CD4-positive, alpha-beta T cell (primary cell): ENCODE data around the gene CCR6. TPM values are rescaled to one million over a fixed set of nuclear protein-coding genes. Genes with fewer than 3 reads are reported as not detected.

Experiments
- ATAC-seq: fragments of 200-7000 bp; cut with Tn5 transposase; one replicate; pipeline ENCODE4 v1.10.0; 2022; ENCODE audit warnings: mild to moderate bottlenecking; ENCODE audit not compliant: poor library complexity
- CTCF ChIA-PET: fragments of 350-600 bp; sonication (Branson Sonifier 250); formaldehyde crosslinking; loops from one replicate; lab custom pipeline; 2021; ENCODE audit warnings: antibody characterized with exemption, inconsistent platforms; lab: Charles Lee
- POLR2A ChIA-PET: fragments of 350-600 bp; sonication (Branson Sonifier 250); formaldehyde crosslinking; loops from one replicate; lab custom pipeline; 2021; ENCODE audit warnings: antibody characterized with exemption, inconsistent platforms; lab: Charles Lee
- DNase-seq, 14 experiments: peaks; one replicate each; pipeline ENCODE4 v3.0.0-alpha.2; 2013 to 2020; ENCODE audit warnings: mixed read lengths in 2 of 14
- H3K27ac ChIP-seq, 2 donors: one replicate each; pipeline versions ENCODE4 v1.5.1 to v1.7.0; 2013; ENCODE audit warnings: low read length in 2 of 2, low read depth in 1 of 2, mild to moderate bottlenecking in 1 of 2
- H3K27me3 ChIP-seq, 2 experiments: 1 replicate in 1 of 2; 2 replicates in 1 of 2; pipeline versions ENCODE4 v1.6.1 to v1.7.0; 2013; ENCODE audit warnings: low read length in 2 of 2, control low read depth in 1 of 2, mild to moderate bottlenecking in 1 of 2, moderate library complexity in 1 of 2; ENCODE audit not compliant: insufficient read depth in 2 of 2, control insufficient read depth in 1 of 2
- H3K36me3 ChIP-seq: one replicate; pipeline ENCODE4 v1.6.1; 2013; ENCODE audit warnings: low read length, control low read depth; ENCODE audit not compliant: insufficient read depth
- H3K4me1 ChIP-seq: one replicate; pipeline ENCODE4 v1.6.1; 2013; ENCODE audit warnings: low read length, control low read depth; ENCODE audit not compliant: insufficient read depth
- H3K4me3 ChIP-seq: one replicate; pipeline ENCODE4 v1.5.1; 2013; ENCODE audit warnings: mild to moderate bottlenecking, low read length, moderate library complexity
- H3K9me3 ChIP-seq, 2 experiments: 1 replicate in 1 of 2; 2 replicates in 1 of 2; pipeline versions ENCODE4 v1.6.1 to v1.7.0; 2013; ENCODE audit warnings: low read length in 2 of 2, mild to moderate bottlenecking in 2 of 2, control low read depth in 1 of 2, moderate library complexity in 1 of 2; ENCODE audit not compliant: control insufficient read depth in 1 of 2, insufficient read depth in 1 of 2
- H3K27ac Mint-ChIP-seq: one replicate; pipeline ENCODE4 v1.8.0; 2020; ENCODE audit warnings: mixed read lengths
- H3K27me3 Mint-ChIP-seq: one replicate; pipeline ENCODE4 v1.8.0; 2021; ENCODE audit warnings: mixed read lengths
- H3K36me3 Mint-ChIP-seq: one replicate; pipeline ENCODE4 v1.8.0; 2021; ENCODE audit warnings: low read depth, mixed read lengths
- H3K4me1 Mint-ChIP-seq: one replicate; pipeline ENCODE4 v1.8.0; 2021; ENCODE audit warnings: low read depth, mixed read lengths
- H3K4me3 Mint-ChIP-seq: one replicate; pipeline ENCODE4 v1.8.0; 2020; ENCODE audit warnings: mild to moderate bottlenecking, mixed read lengths
- H3K9me3 Mint-ChIP-seq: one replicate; pipeline ENCODE4 v1.8.0; 2020; ENCODE audit warnings: mixed read lengths
- intact Hi-C, 2 experiments: fragments of 100-400 bp; cut with DNase I in 1 of 2; cut with micrococcal nuclease in 1 of 2; formaldehyde crosslinking; loops; one replicate each; pipeline versions ENCODE4 v1.15.1 to v1.9.0; 2023 to 2025; cut with DNase I, micrococcal nuclease
- total RNA-seq, 174 experiments: library from RNA in 2 of 174; stranded (reverse) in 2 of 174; gene quantifications; one replicate each; pipeline ENCODE4 v1.2.3 and lab custom pipeline; 2021 to 2026
- TF ChIP-seq, protein P1 (sequence below): fragments of 200-600 bp; IDR thresholded peaks from one replicate; pipeline ENCODE4 v1.8.0; 2022; ENCODE audit warnings: antibody characterized with exemption, mild to moderate bottlenecking

Gene CCR6
- total RNA-seq, 2 experiments from 2014 or later = 13.6 to 15.9 TPM

DNA sequence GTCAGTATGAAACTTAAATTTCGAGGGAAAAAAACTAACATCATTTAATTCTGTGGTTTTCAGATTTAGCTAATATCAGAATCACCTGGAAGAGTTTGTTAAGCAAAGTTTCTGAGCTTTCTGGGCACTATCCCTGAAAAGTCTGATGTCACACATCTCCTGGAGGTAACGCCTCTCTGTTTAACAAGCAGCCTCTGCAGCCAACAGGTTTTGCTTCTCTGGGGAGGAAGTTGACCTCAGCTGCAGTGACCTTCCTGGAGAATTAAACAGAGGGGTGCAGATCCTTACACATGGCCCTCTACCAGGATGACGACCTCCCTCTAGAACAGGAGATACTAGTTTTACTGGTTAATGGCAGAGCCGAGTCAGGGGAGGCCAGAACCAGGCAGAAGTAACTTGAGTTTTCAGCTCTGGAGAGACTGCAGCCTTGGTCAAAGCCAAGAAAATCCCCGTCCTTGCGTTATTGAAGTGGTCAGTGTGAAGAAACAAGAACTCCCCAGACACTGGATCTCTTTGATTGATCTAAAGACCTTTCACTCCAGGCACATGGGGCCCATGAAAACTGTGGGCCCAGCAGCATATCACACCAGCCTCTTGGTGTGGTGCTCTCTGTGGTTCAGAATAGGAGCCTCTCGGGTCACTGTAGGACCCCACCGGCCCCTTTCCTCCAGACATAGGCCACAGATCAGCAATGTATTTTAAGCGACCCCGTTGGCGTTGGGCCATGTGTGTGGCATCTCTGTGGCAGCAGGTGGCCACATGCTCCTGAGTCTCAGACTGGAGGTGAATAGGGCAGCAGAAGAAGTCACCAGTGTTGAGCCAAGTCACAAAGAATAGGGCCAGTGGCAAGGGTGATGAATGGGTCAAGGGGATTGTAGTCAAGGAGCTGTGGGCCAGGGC lies 33.4 kb upstream of the CCR6 start:
- Mint-ChIP-seq H3K27ac (peak overlapping the region; percentile 74), H3K27me3 (no peaks in the 10 kb centered on the region), H3K4me1 (peaks cover 51% of the 10 kb centered on the region), H3K4me3 (no peak overlapping the region), H3K9me3 (peaks cover 8% of the 10 kb centered on the region), H3K36me3 (peaks cover 3% of the 10 kb centered on the region)
- no peak overlapping the region for H3K4me3 ChIP-seq
- no peaks in the 10 kb centered on the region for H3K36me3 ChIP-seq
- H3K27ac ChIP-seq = no peak overlapping the region
- no peaks in the 10 kb centered on the region for H3K27me3 ChIP-seq
- intact Hi-C loops = loop anchor here (2.0 to 5.0 kb wide), 2 partner anchors 21 to 38 kb away; no protein-coding TSS in a partner anchor
- CTCF ChIA-PET = no interaction called here
- POLR2A ChIA-PET = interaction anchor here (0.7 to 1.9 kb wide), 2 partner anchors 33 kb away, joined by 3 to 7 read pairs; partner anchors contain the start of gene CCR6
- no peak for ATAC-seq
- peaks cover 0 to 16% of the 10 kb centered on the region in 2 experiments for H3K9me3 ChIP-seq
- TF ChIP-seq, protein P1, sequence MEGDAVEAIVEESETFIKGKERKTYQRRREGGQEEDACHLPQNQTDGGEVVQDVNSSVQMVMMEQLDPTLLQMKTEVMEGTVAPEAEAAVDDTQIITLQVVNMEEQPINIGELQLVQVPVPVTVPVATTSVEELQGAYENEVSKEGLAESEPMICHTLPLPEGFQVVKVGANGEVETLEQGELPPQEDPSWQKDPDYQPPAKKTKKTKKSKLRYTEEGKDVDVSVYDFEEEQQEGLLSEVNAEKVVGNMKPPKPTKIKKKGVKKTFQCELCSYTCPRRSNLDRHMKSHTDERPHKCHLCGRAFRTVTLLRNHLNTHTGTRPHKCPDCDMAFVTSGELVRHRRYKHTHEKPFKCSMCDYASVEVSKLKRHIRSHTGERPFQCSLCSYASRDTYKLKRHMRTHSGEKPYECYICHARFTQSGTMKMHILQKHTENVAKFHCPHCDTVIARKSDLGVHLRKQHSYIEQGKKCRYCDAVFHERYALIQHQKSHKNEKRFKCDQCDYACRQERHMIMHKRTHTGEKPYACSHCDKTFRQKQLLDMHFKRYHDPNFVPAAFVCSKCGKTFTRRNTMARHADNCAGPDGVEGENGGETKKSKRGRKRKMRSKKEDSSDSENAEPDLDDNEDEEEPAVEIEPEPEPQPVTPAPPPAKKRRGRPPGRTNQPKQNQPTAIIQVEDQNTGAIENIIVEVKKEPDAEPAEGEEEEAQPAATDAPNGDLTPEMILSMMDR = no peak
- H3K4me1 ChIP-seq = peaks cover 48% of the 10 kb centered on the region
- no peak for DNase-seq

DNA sequence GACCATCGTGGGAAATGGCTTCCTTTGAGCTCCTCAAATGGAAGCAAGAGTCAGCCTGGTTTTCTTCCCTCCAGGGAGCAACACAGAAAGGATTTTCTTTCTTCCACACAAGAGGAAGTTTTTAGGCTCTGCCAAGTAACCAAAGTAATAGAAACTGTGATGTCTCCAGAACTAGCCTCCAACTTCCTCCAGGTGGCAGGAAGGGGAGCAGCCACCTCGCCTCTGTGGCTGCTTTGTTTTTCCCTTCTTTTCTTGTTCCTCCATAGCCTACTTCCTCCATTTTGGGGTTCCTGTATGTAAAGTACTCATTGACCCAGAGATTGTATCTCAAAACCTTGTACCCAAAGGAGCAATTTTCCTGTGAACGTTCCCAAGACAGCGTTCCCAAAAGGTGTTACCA lies 32.7 kb upstream of the CCR6 start:
- no peaks in the 10 kb centered on the region for H3K27me3 Mint-ChIP-seq
- Histone ChIP-seq H3K9me3 (peaks cover 0 to 16% of the 10 kb centered on the region in 2 experiments), H3K27ac (no peak overlapping the region), H3K36me3 (no peaks in the 10 kb centered on the region), H3K27me3 (no peaks in the 10 kb centered on the region), H3K4me3 (no peak overlapping the region), H3K4me1 (peaks cover 55% of the 10 kb centered on the region)
- TF ChIP-seq, protein P1 = no peak
- CTCF ChIA-PET = no interaction called here
- ATAC-seq (no peak), DNase-seq (peak in 1 of 14 experiments; percentile 35)
- peaks cover 3% of the 10 kb centered on the region for H3K36me3 Mint-ChIP-seq
- H3K4me1 Mint-ChIP-seq = peaks cover 58% of the 10 kb centered on the region
- intact Hi-C loops = loop anchor here (2.0 to 5.0 kb wide), 2 partner anchors 21 to 37 kb away; no protein-coding TSS in a partner anchor
- peaks cover 8% of the 10 kb centered on the region for H3K9me3 Mint-ChIP-seq
- POLR2A ChIA-PET = interaction anchor here (1.1 to 1.9 kb wide), 2 partner anchors 29 to 32 kb away, joined by 5 to 7 read pairs; partner anchors contain the start of gene CCR6
- no peak overlapping the region for H3K4me3 Mint-ChIP-seq
- peak overlapping the region; percentile 74 for H3K27ac Mint-ChIP-seq

DNA sequence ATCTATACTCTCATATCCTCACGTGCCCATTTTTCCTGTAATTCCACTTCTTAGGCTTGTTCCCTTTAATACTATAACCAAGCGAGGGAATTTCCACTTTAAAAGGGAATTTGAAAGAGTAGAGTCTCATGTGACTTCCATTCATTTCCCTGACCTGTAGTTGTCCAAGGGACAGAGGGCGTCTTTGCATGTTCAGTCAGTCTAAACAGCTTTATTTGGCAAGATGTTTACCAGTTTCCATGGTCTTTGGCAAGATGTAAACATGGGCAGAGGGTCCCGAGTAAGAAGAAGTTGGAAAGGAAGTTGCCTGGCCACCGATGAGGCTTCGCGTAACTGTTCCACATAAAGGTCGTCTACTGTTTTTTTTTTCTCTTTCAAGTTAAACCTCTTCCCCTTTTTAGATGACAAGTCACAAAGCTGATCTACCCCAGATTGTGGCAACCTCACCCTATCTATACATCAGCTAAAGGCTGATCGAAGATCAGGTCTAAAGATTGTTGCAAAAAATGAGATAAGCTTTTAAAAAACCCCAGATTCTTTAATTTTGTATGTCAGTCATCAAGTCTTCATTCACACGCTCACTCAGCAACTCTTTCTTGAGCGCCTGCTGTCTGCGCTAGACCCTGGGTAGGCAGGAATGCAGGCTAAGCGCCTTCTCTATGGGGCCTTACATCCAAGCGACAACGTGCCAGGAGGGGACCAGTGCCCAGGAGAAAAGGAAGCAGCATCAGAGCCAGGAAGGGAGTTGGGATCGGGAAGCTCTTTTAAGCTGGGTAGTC lies 31.7 kb upstream of the CCR6 start:
- Histone ChIP-seq H3K27me3 (no peaks in the 10 kb centered on the region), H3K9me3 (peaks cover 0 to 16% of the 10 kb centered on the region in 2 experiments), H3K27ac (peak overlapping the region in 1 of 2 donors; percentile 37), H3K4me3 (no peak overlapping the region), H3K36me3 (no peaks in the 10 kb centered on the region), H3K4me1 (peaks cover 64% of the 10 kb centered on the region)
- peak in 5 of 14 experiments; percentile 29 to 83 (median 51) for DNase-seq
- ChIA-PET CTCF (interaction anchor here (1.3 kb wide), 1 partner anchor 23 kb away, joined by 3 read pairs; no protein-coding TSS in a partner anchor), POLR2A (interaction anchor here (0.7 to 1.9 kb wide), 6 partner anchors 8 to 49 kb away, joined by 3 to 7 read pairs (median 4); partner anchors contain the start of gene CCR6)
- intact Hi-C loops = loop anchor here (2.0 to 5.0 kb wide), 2 partner anchors 20 to 36 kb away; no protein-coding TSS in a partner anchor
- Mint-ChIP-seq H3K27ac (peak overlapping the region; percentile 74), H3K9me3 (peaks cover 8% of the 10 kb centered on the region), H3K4me3 (peak overlapping the region; percentile 71), H3K4me1 (peaks cover 62% of the 10 kb centered on the region), H3K27me3 (no peaks in the 10 kb centered on the region), H3K36me3 (peaks cover 3% of the 10 kb centered on the region)
- TF ChIP-seq, protein P1 = no peak
- peak; percentile 59 for ATAC-seq
